Astrocyte (in vitro differentiated cells and primary cell): ENCODE measurements around the gene TFAP2A.

ENCODE experiments used
- EZH2 ChIP-seq: IDR thresholded peaks from 2 replicates; pipeline ENCODE4 v1.6.1; 2012; ENCODE audit warnings: mild to moderate bottlenecking, low read length, inconsistent platforms; ENCODE audit not compliant: insufficient read depth
- TF ChIP-seq, protein P1 (sequence below): IDR thresholded peaks from 2 replicates; pipeline ENCODE4 v1.5.1; 2011; ENCODE audit warnings: low read depth, mild to moderate bottlenecking, inconsistent platforms, low read length, moderate library complexity; ENCODE audit not compliant: insufficient read depth

GRCh38 chr6:10408457-10408856 lies 6.4 kb downstream of the TFAP2A start:
- TF ChIP-seq, protein P1, sequence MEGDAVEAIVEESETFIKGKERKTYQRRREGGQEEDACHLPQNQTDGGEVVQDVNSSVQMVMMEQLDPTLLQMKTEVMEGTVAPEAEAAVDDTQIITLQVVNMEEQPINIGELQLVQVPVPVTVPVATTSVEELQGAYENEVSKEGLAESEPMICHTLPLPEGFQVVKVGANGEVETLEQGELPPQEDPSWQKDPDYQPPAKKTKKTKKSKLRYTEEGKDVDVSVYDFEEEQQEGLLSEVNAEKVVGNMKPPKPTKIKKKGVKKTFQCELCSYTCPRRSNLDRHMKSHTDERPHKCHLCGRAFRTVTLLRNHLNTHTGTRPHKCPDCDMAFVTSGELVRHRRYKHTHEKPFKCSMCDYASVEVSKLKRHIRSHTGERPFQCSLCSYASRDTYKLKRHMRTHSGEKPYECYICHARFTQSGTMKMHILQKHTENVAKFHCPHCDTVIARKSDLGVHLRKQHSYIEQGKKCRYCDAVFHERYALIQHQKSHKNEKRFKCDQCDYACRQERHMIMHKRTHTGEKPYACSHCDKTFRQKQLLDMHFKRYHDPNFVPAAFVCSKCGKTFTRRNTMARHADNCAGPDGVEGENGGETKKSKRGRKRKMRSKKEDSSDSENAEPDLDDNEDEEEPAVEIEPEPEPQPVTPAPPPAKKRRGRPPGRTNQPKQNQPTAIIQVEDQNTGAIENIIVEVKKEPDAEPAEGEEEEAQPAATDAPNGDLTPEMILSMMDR, result no peak
- TF ChIP-seq EZH2, result no peak
